Measurements from ENCODE around the gene P2RY8.
"Not testable (repeated sequence)": the region's sequence is repeated elsewhere in the genome, so short reads cannot be mapped to it uniquely, and the experiment has no call there.

The P2RY8 gene

DNA sequence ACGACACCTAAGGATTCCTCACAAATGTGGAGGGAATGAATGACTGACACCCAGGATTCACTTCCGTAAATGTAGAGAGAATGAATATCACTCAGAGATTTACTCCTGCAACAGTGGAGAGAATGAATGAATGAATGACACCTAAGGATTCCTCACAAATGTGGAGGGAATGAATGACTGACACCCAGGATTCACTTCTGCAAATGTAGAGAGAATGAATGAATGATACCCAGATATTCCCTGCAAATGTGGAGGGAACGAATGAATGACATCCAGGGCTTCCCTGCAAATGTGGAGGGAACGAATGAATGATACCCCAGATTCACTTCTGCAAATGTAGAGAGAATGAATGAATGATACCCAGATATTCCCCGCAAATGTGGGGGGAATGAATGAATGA is 47.6 kb downstream of the P2RY8 start:
- Histone ChIP-seq H4K20me1 (ENCODE audit: control insufficient read depth, insufficient read depth, low read depth, low read length) (peaks cover 15% of the 10 kb centered on the region), H3K36me3 (ENCODE audit: control insufficient read depth, low read length) (peaks cover 88% of the 10 kb centered on the region), H3K4me1 (ENCODE audit: control insufficient read depth, low read length) (peaks cover 75% of the 10 kb centered on the region)

DNA sequence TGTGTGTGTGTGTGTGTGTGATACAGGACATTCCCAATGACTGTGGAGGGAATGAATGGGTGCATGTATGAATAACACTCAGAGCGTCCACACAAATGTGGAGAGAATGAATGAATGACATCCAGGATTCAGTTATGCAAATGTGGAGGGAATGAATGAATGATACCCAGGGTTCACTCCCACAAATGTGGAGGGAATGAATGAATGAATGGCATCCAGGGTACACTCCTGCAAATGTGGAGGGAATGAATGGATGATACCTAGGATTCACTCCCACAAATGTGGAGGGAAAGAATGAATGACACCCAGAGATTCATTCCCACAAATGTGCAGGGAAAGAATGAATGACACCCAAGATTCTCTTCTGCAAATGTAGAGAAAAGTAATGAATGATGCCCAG is 48.2 kb downstream of the P2RY8 start:
- peak overlapping the region; percentile 82 for H3K27ac ChIP-seq (ENCODE audit: low read depth, low read length)
- no peak for TF ChIP-seq EZH2phosphoT487 (IDR thresholded peaks at IDR 0.05; ENCODE audit: borderline replicate concordance, low read length)
- TF ChIP-seq, protein P1, sequence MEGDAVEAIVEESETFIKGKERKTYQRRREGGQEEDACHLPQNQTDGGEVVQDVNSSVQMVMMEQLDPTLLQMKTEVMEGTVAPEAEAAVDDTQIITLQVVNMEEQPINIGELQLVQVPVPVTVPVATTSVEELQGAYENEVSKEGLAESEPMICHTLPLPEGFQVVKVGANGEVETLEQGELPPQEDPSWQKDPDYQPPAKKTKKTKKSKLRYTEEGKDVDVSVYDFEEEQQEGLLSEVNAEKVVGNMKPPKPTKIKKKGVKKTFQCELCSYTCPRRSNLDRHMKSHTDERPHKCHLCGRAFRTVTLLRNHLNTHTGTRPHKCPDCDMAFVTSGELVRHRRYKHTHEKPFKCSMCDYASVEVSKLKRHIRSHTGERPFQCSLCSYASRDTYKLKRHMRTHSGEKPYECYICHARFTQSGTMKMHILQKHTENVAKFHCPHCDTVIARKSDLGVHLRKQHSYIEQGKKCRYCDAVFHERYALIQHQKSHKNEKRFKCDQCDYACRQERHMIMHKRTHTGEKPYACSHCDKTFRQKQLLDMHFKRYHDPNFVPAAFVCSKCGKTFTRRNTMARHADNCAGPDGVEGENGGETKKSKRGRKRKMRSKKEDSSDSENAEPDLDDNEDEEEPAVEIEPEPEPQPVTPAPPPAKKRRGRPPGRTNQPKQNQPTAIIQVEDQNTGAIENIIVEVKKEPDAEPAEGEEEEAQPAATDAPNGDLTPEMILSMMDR (IDR thresholded peaks at IDR 0.05; ENCODE audit: low read depth, low read length, poor library complexity, severe bottlenecking): no peak
- peak overlapping the region; percentile 52 for H3K4me3 ChIP-seq (ENCODE audit: low read length)
- H3K36me3 ChIP-seq (ENCODE audit: control insufficient read depth, low read length): peaks cover 88% of the 10 kb centered on the region
- H3F3A ChIP-seq (ENCODE audit: control insufficient read depth, insufficient read depth): peaks cover 74% of the 10 kb centered on the region
- H3K27me3 ChIP-seq (ENCODE audit: control insufficient read depth, low read length): no peaks in the 10 kb centered on the region
- H3K4me2 ChIP-seq (ENCODE audit: low read length): peak overlapping the region; percentile 69
- no peaks in the 10 kb centered on the region for H3K9me2 ChIP-seq (replicated peaks; ENCODE audit: control insufficient read depth, low read length)
- peaks cover 76% of the 10 kb centered on the region for H3K4me1 ChIP-seq (ENCODE audit: control insufficient read depth, low read length)
- peaks cover 8% of the 10 kb centered on the region; the same call in 1 of the 2 replicates for H3K9me3 ChIP-seq (ENCODE audit: control insufficient read depth, insufficient read depth, low read length)
- H3K79me2 ChIP-seq (ENCODE audit: control insufficient read depth, low read length): peaks cover 83% of the 10 kb centered on the region
- peaks cover 15% of the 10 kb centered on the region for H4K20me1 ChIP-seq (ENCODE audit: control insufficient read depth, insufficient read depth, low read depth, low read length)

More for the DNA sequence above, 47.6 kb downstream of the P2RY8 start:
- Histone ChIP-seq H3F3A (ENCODE audit: control insufficient read depth, insufficient read depth) (peaks cover 74% of the 10 kb centered on the region), H3K4me2 (ENCODE audit: low read length) (peak overlapping the region; percentile 69), H3K27ac (ENCODE audit: low read depth, low read length) (peak overlapping the region; percentile 82; the same call in 1 of the 2 replicates), H3K79me2 (ENCODE audit: control insufficient read depth, low read length) (peaks cover 80% of the 10 kb centered on the region), H3K4me3 (ENCODE audit: low read length) (peak overlapping the region; percentile 52)
- not testable (repeated sequence) for H3K9me3 ChIP-seq (ENCODE audit: control insufficient read depth, insufficient read depth, low read length); H3K9me2 ChIP-seq (replicated peaks; ENCODE audit: control insufficient read depth, low read length); H3K27me3 ChIP-seq (ENCODE audit: control insufficient read depth, low read length)

DNA sequence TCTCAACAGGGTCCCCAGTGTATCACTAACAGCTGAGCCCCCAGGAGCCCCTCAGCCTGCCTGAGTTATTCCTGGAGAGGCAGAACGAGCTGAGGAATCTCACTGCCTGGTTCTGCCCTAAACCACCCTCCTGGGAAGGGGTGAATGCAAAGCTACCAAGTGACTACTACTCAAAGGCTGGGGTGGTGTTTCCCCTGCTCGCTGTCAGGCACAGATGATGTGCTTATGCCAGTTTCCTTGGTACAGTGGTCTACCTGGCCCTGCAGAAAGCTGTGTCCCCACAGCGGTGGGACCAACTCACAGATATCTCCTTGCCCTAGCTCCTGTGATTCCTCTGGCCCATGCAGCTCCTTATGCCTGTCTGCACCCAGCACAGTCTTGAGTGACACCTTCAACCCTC is 48.8 kb downstream of the P2RY8 start:
- H3K79me2 ChIP-seq (ENCODE audit: control insufficient read depth, low read length): peaks cover 82% of the 10 kb centered on the region
- peaks cover 75% of the 10 kb centered on the region for H3F3A ChIP-seq (ENCODE audit: control insufficient read depth, insufficient read depth)
- H3K9me3 ChIP-seq (ENCODE audit: control insufficient read depth, insufficient read depth, low read length): peaks cover 8% of the 10 kb centered on the region; the same call in 1 of the 2 replicates
- no peaks in the 10 kb centered on the region for H3K27me3 ChIP-seq (ENCODE audit: control insufficient read depth, low read length)
- H3K4me1 ChIP-seq (ENCODE audit: control insufficient read depth, low read length): peaks cover 78% of the 10 kb centered on the region
- no peak for TF ChIP-seq EZH2phosphoT487 (IDR thresholded peaks at IDR 0.05; ENCODE audit: borderline replicate concordance, low read length)
- TF ChIP-seq, protein P1 (IDR thresholded peaks at IDR 0.05; ENCODE audit: low read depth, low read length, poor library complexity, severe bottlenecking): no peak
- H3K4me2 ChIP-seq (ENCODE audit: low read length): peak overlapping the region; percentile 69
- H3K36me3 ChIP-seq (ENCODE audit: control insufficient read depth, low read length): peaks cover 90% of the 10 kb centered on the region
- H3K27ac ChIP-seq (ENCODE audit: low read depth, low read length): peak overlapping the region; percentile 82
- H3K4me3 ChIP-seq (ENCODE audit: low read length): peak overlapping the region; percentile 52
- H3K9me2 ChIP-seq (replicated peaks; ENCODE audit: control insufficient read depth, low read length): no peaks in the 10 kb centered on the region
- H4K20me1 ChIP-seq (ENCODE audit: control insufficient read depth, insufficient read depth, low read depth, low read length): peaks cover 15% of the 10 kb centered on the region

DNA sequence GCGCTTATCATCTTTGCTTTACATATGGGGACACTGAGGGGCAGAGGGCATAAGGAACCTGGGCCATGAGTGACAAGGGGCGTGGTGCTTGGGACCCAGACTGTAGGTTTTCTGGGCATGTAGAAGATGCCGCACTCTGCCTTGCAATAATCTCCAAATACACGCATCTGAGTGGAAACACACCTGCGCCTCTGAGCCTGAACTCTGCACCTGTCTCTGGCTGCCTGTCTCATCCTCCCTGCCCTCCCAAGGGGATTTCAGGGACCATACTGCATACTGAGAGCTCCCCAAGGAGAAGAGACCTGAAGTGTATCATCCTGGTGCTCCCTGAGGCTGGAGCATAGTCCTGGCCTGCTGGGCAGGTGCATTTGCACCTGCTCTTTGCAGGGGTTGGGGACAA is 49.6 kb downstream of the P2RY8 start:
- H3K27me3 ChIP-seq (ENCODE audit: control insufficient read depth, low read length): no peaks in the 10 kb centered on the region
- H3K4me1 ChIP-seq (ENCODE audit: control insufficient read depth, low read length): peaks cover 75% of the 10 kb centered on the region
- H3K27ac ChIP-seq (ENCODE audit: low read depth, low read length): peak overlapping the region; percentile 82
- peaks cover 8% of the 10 kb centered on the region; the same call in 1 of the 2 replicates for H3K9me3 ChIP-seq (ENCODE audit: control insufficient read depth, insufficient read depth, low read length)
- TF ChIP-seq EZH2phosphoT487 (IDR thresholded peaks at IDR 0.05; ENCODE audit: borderline replicate concordance, low read length): no peak
- TF ChIP-seq, protein P1 (IDR thresholded peaks at IDR 0.05; ENCODE audit: low read depth, low read length, poor library complexity, severe bottlenecking): no peak
- peaks cover 73% of the 10 kb centered on the region for H3F3A ChIP-seq (ENCODE audit: control insufficient read depth, insufficient read depth)
- H3K36me3 ChIP-seq (ENCODE audit: control insufficient read depth, low read length): peaks cover 85% of the 10 kb centered on the region
- H3K79me2 ChIP-seq (ENCODE audit: control insufficient read depth, low read length): peaks cover 77% of the 10 kb centered on the region
- H3K4me2 ChIP-seq (ENCODE audit: low read length): peak overlapping the region; percentile 69
- peaks cover 15% of the 10 kb centered on the region for H4K20me1 ChIP-seq (ENCODE audit: control insufficient read depth, insufficient read depth, low read depth, low read length)
- H3K4me3 ChIP-seq (ENCODE audit: low read length): peak overlapping the region; percentile 52
- H3K9me2 ChIP-seq (replicated peaks; ENCODE audit: control insufficient read depth, low read length): no peaks in the 10 kb centered on the region

All from DOHH2 (cell line).